SK-N-MC (cell line): Measurements from ENCODE around the gene LRRTM4.

Experiments
- EZH2 ChIP-seq: fragments of 200-600 bp; sonication (generic); IDR thresholded peaks from one replicate; pipeline ENCODE4 v1.6.1; 2017; ENCODE audit warnings: antibody characterized with exemption
- FOXP2 ChIP-seq: optimal IDR thresholded peaks from 2 replicates; pipeline ENCODE3; 2011; ENCODE audit warnings: mild to moderate bottlenecking, moderate library complexity; ENCODE audit not compliant: insufficient read depth; ENCODE audit errors: extremely low read length, control extremely low read depth
- POLR2AphosphoS5 ChIP-seq: IDR thresholded peaks from 2 replicates; pipeline ENCODE4 v1.6.1; 2012; ENCODE audit warnings: mild to moderate bottlenecking, low read depth, low read length, borderline replicate concordance

DNA sequence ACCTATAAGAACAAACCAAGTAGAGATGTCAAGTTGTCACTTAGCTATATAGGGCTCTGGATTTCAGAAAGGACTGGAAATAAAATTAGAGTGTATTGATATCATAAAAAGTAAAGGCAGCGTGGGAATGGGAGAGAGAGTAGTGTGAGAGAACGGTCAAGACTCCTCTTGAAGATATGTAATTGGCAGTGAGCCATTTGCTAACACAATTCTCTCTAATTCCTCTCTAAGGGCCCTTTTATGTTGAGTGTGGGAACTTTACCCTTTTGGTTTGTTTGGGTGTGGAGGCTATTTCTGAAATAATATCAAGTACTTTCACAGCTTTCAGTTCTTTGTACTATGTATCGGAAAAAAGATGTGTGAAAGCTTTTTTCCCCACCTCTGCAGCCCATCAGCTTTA is 196.8 kb downstream of the LRRTM4 start:
- TF ChIP-seq POLR2AphosphoS5 = no peak
- no peak for TF ChIP-seq EZH2
- TF ChIP-seq FOXP2 = no peak
